Endothelial cell of umbilical vein (primary cell): Measurements from ENCODE around the gene AXIN2. TPM values are rescaled to one million over a fixed set of nuclear protein-coding genes. Genes with fewer than 3 reads are reported as not detected.

Source experiments
- BruUV-seq: library from RNA; stranded (reverse); fragments of 400-500 nt; replicated peaks from 2 replicates; lab custom pipeline; 2021; lab: Mats Ljungman, UMichigan
- CTCF ChIA-PET: fragments of 300-600, 350-600 bp; sonication (Branson Sonifier 250); formaldehyde crosslinking; loops from one replicate; lab custom pipeline; 2021; ENCODE audit warnings: antibody characterized with exemption, inconsistent platforms; lab: Charles Lee
- POLR2A ChIA-PET: fragments of 300-600, 350-600 bp; sonication (Branson Sonifier 250); formaldehyde crosslinking; loops from one replicate; lab custom pipeline; 2021; ENCODE audit warnings: antibody characterized with exemption, inconsistent platforms; lab: Charles Lee
- DNase-seq: peaks from one replicate; pipeline ENCODE4 v3.0.0-alpha.2; 2011; ENCODE audit warnings: low read depth, low spot score
- FAIRE-seq: peaks from 2 replicates; lab custom pipeline; 2011; peaks lifted over from hg19 to GRCh38; lab: Jason Lieb, UNC
- H2AFZ ChIP-seq: 2 replicates; pipeline ENCODE4 v1.6.0; 2012; ENCODE audit warnings: low read depth, low read length, control low read depth, inconsistent platforms
- H3K27ac ChIP-seq: 2 replicates; pipeline ENCODE4 v1.5.1; 2011; ENCODE audit warnings: low read depth, mild to moderate bottlenecking, control low read depth, low read length, moderate library complexity; ENCODE audit not compliant: insufficient read depth
- H3K27me3 ChIP-seq, 2 experiments: 2 replicates each; pipeline versions ENCODE4 v1.6.0 to v1.6.1; 2011; ENCODE audit warnings: low read length in 2 of 2, mixed read lengths in 1 of 2; ENCODE audit not compliant: control insufficient read depth in 2 of 2, insufficient read depth in 2 of 2
- H3K36me3 ChIP-seq, 2 experiments: 2 replicates in 1 of 2; 3 replicates in 1 of 2; pipeline ENCODE4 v1.5.1; 2011; ENCODE audit warnings: low read length in 2 of 2, mild to moderate bottlenecking in 1 of 2, moderate library complexity in 1 of 2; ENCODE audit not compliant: control insufficient read depth in 2 of 2, insufficient read depth in 2 of 2; ENCODE audit errors: extremely low read depth in 1 of 2
- H3K4me1 ChIP-seq: 3 replicates; pipeline ENCODE4 v1.5.1; 2011; ENCODE audit warnings: mild to moderate bottlenecking, low read length; ENCODE audit not compliant: control insufficient read depth, insufficient read depth; ENCODE audit errors: extremely low read depth
- H3K4me2 ChIP-seq: 2 replicates; pipeline ENCODE4 v1.6.1; 2011; ENCODE audit warnings: low read length, control low read depth, mixed read lengths; ENCODE audit not compliant: insufficient read depth
- H3K4me3 ChIP-seq, 3 experiments: fragments of 200-600 bp in 1 of 3; sonication (generic), shearing (Covaris generic) in 1 of 3; replicated peaks in 1 of 3; 2 replicates each; pipeline ENCODE4 v1.5.1; 2011 to 2016; ENCODE audit warnings: control low read depth in 3 of 3, low read length in 3 of 3, mild to moderate bottlenecking in 2 of 3, inconsistent platforms in 1 of 3, low read depth in 1 of 3, moderate library complexity in 1 of 3; ENCODE audit not compliant: insufficient read depth in 1 of 3
- H3K79me2 ChIP-seq: 2 replicates; pipeline ENCODE4 v1.6.0; 2012; ENCODE audit warnings: low read length, inconsistent platforms; ENCODE audit not compliant: control insufficient read depth, insufficient read depth
- H3K9ac ChIP-seq: replicated peaks from 2 replicates; pipeline ENCODE3; 2011; ENCODE audit warnings: low read length, control low read depth; ENCODE audit not compliant: insufficient read depth; ENCODE audit errors: extremely low read depth
- H3K9me1 ChIP-seq: replicated peaks from 3 replicates; pipeline ENCODE4 v1.6.0; 2011; ENCODE audit warnings: mild to moderate bottlenecking, low read length; ENCODE audit not compliant: control insufficient read depth, insufficient read depth; ENCODE audit errors: extremely low read depth
- H3K9me3 ChIP-seq: replicated peaks from 2 replicates; pipeline ENCODE4 v1.5.1; 2012; ENCODE audit warnings: low read length, inconsistent platforms; ENCODE audit not compliant: control insufficient read depth, insufficient read depth
- H4K20me1 ChIP-seq: replicated peaks from 2 replicates; pipeline ENCODE3; 2011; ENCODE audit warnings: mild to moderate bottlenecking, low read length; ENCODE audit not compliant: control insufficient read depth, insufficient read depth; ENCODE audit errors: extremely low read depth
- FOS ChIP-seq: IDR thresholded peaks from 2 replicates; pipeline ENCODE4 v1.6.1; 2011; ENCODE audit warnings: mild to moderate bottlenecking, low read length, moderate library complexity, borderline replicate concordance; ENCODE audit not compliant: insufficient read depth
- GATA2 ChIP-seq: IDR thresholded peaks from 2 replicates; pipeline ENCODE4 v1.7.0; 2011; ENCODE audit warnings: low read depth, mild to moderate bottlenecking, moderate library complexity, mixed read lengths, low read length; ENCODE audit not compliant: insufficient read length, insufficient read depth
- MYC ChIP-seq: IDR thresholded peaks from one replicate; pipeline ENCODE4 v1.6.1; 2011; ENCODE audit warnings: mild to moderate bottlenecking, low read depth, low read length
- POLR2A ChIP-seq: IDR thresholded peaks from 2 replicates; pipeline ENCODE4 v1.6.1; 2012; ENCODE audit warnings: low read depth, mild to moderate bottlenecking, control low read depth, low read length
- POLR2AphosphoS5 ChIP-seq: IDR thresholded peaks from 2 replicates; pipeline ENCODE4 v1.6.1; 2012; ENCODE audit warnings: low read depth, mild to moderate bottlenecking, control low read depth, low read length, moderate library complexity; ENCODE audit not compliant: insufficient read depth
- dilution Hi-C: fragments of 300-500 bp; cut with MboI; formaldehyde crosslinking; loops from one replicate; pipeline ENCODE4 v1.15.0; 2019; ENCODE audit warnings: low sequenced_read_pairs; ENCODE audit not compliant: extremely low pct_ligation_motif_present
- intact Hi-C: fragments of 100-400 bp; cut with micrococcal nuclease; formaldehyde crosslinking; loops from one replicate; pipeline ENCODE4 v1.10.0; 2022
- polyA plus RNA-seq, 4 experiments: library from polyadenylated mRNA; depleted of rRNA in 3 of 4; stranded (reverse) in 3 of 4; unstranded in 1 of 4; fragments of >200 nt; gene quantifications; 2 replicates each; pipeline versions ENCODE4 v1.2.1 to v1.2.3, GENCODE V29; 2011 to 2012; ENCODE audit warnings: missing spikeins in 1 of 4
- total RNA-seq: library from RNA; stranded (reverse); gene quantifications from 2 replicates; pipeline ENCODE4 v1.2.3, GENCODE V29; 2021
- TF ChIP-seq, protein P1 (sequence below), 2 donors: IDR thresholded peaks; 1 replicate in 1 of 2; 2 replicates in 1 of 2; pipeline ENCODE4 v1.5.1; 2011; ENCODE audit warnings: low read length in 2 of 2, mild to moderate bottlenecking in 2 of 2, moderate library complexity in 2 of 2, control low read depth in 1 of 2, inconsistent platforms in 1 of 2, low read depth in 1 of 2; ENCODE audit not compliant: insufficient read depth in 1 of 2; ENCODE audit errors: extremely low read depth in 1 of 2

AXIN2 gene
- total and polyA plus RNA-seq, 2 donors (not counting 3 experiments of a cell fraction or from before 2014, with no cell fraction given): 1.3 to 3.0 TPM

GRCh38 chr17:65530523-65531255 lies 30.8 kb downstream of the AXIN2 start:
- Histone ChIP-seq H3K9me1 (no peaks in the 10 kb centered on the region), H3K4me3 (no peak overlapping the region), H3K4me2 (no peak overlapping the region), H4K20me1 (no peaks in the 10 kb centered on the region), H3K36me3 (peaks cover 0 to 3% of the 10 kb centered on the region in 2 experiments), H3K9ac (no peak overlapping the region), H3K4me1 (no peaks in the 10 kb centered on the region), H2AFZ (no peak overlapping the region), H3K9me3 (no peaks in the 10 kb centered on the region), H3K27me3 (no peaks in the 10 kb centered on the region), H3K27ac (no peak overlapping the region), H3K79me2 (no peaks in the 10 kb centered on the region)
- dilution Hi-C loops: no loop called here
- CTCF ChIA-PET: interaction anchor here (1.0 kb wide), 1 partner anchor 236 kb away, joined by 3 read pairs; no protein-coding TSS in a partner anchor
- TF ChIP-seq MYC (no peak), GATA2 (no peak), POLR2AphosphoS5 (no peak), FOS (no peak), POLR2A (no peak)
- TF ChIP-seq, protein P1, sequence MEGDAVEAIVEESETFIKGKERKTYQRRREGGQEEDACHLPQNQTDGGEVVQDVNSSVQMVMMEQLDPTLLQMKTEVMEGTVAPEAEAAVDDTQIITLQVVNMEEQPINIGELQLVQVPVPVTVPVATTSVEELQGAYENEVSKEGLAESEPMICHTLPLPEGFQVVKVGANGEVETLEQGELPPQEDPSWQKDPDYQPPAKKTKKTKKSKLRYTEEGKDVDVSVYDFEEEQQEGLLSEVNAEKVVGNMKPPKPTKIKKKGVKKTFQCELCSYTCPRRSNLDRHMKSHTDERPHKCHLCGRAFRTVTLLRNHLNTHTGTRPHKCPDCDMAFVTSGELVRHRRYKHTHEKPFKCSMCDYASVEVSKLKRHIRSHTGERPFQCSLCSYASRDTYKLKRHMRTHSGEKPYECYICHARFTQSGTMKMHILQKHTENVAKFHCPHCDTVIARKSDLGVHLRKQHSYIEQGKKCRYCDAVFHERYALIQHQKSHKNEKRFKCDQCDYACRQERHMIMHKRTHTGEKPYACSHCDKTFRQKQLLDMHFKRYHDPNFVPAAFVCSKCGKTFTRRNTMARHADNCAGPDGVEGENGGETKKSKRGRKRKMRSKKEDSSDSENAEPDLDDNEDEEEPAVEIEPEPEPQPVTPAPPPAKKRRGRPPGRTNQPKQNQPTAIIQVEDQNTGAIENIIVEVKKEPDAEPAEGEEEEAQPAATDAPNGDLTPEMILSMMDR (IDR thresholded peaks at IDR 0.05; ENCODE audit: extremely low read depth in 1 of 2, insufficient read depth in 1 of 2, low read depth in 1 of 2, low read length in 2 of 2): no peak
- POLR2A ChIA-PET: no interaction called here
- no peak for FAIRE-seq
- no TSS peak for BruUV-seq
- intact Hi-C loops: no loop called here
- no peak for DNase-seq
